ENCODE data around the gene CXCL1. TPM values are rescaled to one million over a fixed set of nuclear protein-coding genes. Genes with fewer than 3 reads are reported as not detected.
A peak's percentile ranks its signal among the peaks of the same experiment; 100 is the strongest.

The CXCL1 gene
- total and polyA plus RNA-seq, 7 donors, result 1.5 to 222 (median 6.8) TPM

- Histone ChIP-seq H3K36me3 (no peaks in the 10 kb centered on the region), H3K27me3 (peaks cover 0 to 5% (median 0%) of the 10 kb centered on the region in 3 donors), H3K4me1 (peaks cover 0 to 12% (median 11%) of the 10 kb centered on the region in 4 donors), H3K27ac (peak within 1 kb of the TSS in 2 of 4 donors; percentile 50 to 58), H3K9me3 (no peaks in the 10 kb centered on the region), H3K4me3 (peak within 1 kb of the TSS; percentile 6 to 45 (median 44))
- 6 to 9% methylated on average over 41 of the region's 41 CpGs for WGBS, 2 donors
- TF ChIP-seq POLR2A (IDR thresholded peaks at IDR 0.05), result no peak
- TF ChIP-seq EP300 (IDR thresholded peaks at IDR 0.05), result no peak
- TF ChIP-seq CTCF (IDR thresholded peaks at IDR 0.05), result no peak
- TF ChIP-seq POLR2AphosphoS5 (IDR thresholded peaks at IDR 0.05), result no peak
- intact Hi-C loops (cut with DNase I), result no loop called here
- DNase-seq, result peak; percentile 71
These were observed 32.6 kb upstream of the CXCL1 start, which contains the start of gene CXCL6 for GRCh38 chr4:73836373-73837279. Gene CXCL6 (plus strand): TSS chr4:73836678. CDS start chr4:73836751, 73 bp downstream.

GRCh38 chr4:73839071-73839470, 30.1 kb upstream of the CXCL1 start:
- TF ChIP-seq EP300 (IDR thresholded peaks at IDR 0.05) (no peak), CTCF (IDR thresholded peaks at IDR 0.05) (no peak), POLR2AphosphoS5 (IDR thresholded peaks at IDR 0.05) (no peak), POLR2A (IDR thresholded peaks at IDR 0.05) (no peak)
- no peak overlapping the region for H3K27ac ChIP-seq
- WGBS, 2 donors, result 89 to 92% methylated on average over 5 of the region's 5 CpGs
- no peak for DNase-seq
- H3K9me3 ChIP-seq, result no peaks in the 10 kb centered on the region
- intact Hi-C loops (cut with DNase I), result no loop called here
- peaks cover 0 to 5% (median 0%) of the 10 kb centered on the region in 3 donors for H3K27me3 ChIP-seq
- peaks cover 0 to 12% (median 11%) of the 10 kb centered on the region in 4 donors for H3K4me1 ChIP-seq
- H3K36me3 ChIP-seq, result no peaks in the 10 kb centered on the region
- no peak overlapping the region for H3K4me3 ChIP-seq

GRCh38 chr4:73839715-73840114, 29.5 kb upstream of the CXCL1 start:
- Histone ChIP-seq H3K9me3 (no peaks in the 10 kb centered on the region), H3K27me3 (peaks cover 0 to 5% (median 0%) of the 10 kb centered on the region in 3 donors), H3K4me3 (no peak overlapping the region), H3K27ac (no peak overlapping the region), H3K4me1 (peaks cover 0 to 12% (median 11%) of the 10 kb centered on the region in 4 donors), H3K36me3 (no peaks in the 10 kb centered on the region)
- DNase-seq, result no peak
- TF ChIP-seq EP300 (IDR thresholded peaks at IDR 0.05), result no peak
- TF ChIP-seq CTCF (IDR thresholded peaks at IDR 0.05), result no peak
- no peak for TF ChIP-seq POLR2AphosphoS5 (IDR thresholded peaks at IDR 0.05)
- TF ChIP-seq POLR2A (IDR thresholded peaks at IDR 0.05), result no peak
- intact Hi-C loops (cut with DNase I), result no loop called here
- 65 to 84% methylated on average over 3 of the region's 3 CpGs for WGBS, 2 donors

GRCh38 chr4:73841243-73841925, 27.8 kb upstream of the CXCL1 start:
- peaks cover 0 to 5% (median 0%) of the 10 kb centered on the region in 3 donors for H3K27me3 ChIP-seq
- DNase-seq, result no peak
- 71 to 86% methylated on average over 4 of the region's 4 CpGs for WGBS, 2 donors
- H3K9me3 ChIP-seq, result no peaks in the 10 kb centered on the region
- no peak overlapping the region for H3K27ac ChIP-seq
- TF ChIP-seq POLR2AphosphoS5 (IDR thresholded peaks at IDR 0.05), result no peak
- no peak for TF ChIP-seq POLR2A (IDR thresholded peaks at IDR 0.05)
- TF ChIP-seq CTCF (IDR thresholded peaks at IDR 0.05), result no peak
- TF ChIP-seq EP300 (IDR thresholded peaks at IDR 0.05), result no peak
- intact Hi-C loops (cut with DNase I), result no loop called here
- peaks cover 0 to 9% (median 8%) of the 10 kb centered on the region in 4 donors for H3K4me1 ChIP-seq
- H3K36me3 ChIP-seq, result no peaks in the 10 kb centered on the region
- no peak overlapping the region for H3K4me3 ChIP-seq

All from sigmoid colon (tissue), 7 donors.